ENCODE results near the gene GAA.
"Not testable (repeated sequence)": the region's sequence is repeated elsewhere in the genome, so short reads cannot be mapped to it uniquely, and the experiment has no call there.

GRCh38 chr17:80155600-80155999 lies 54.2 kb downstream of the GAA start:
- not testable (repeated sequence) for TF ChIP-seq CTCF, POLR2AphosphoS5 (IDR thresholded peaks at IDR 0.05)

Data from breast epithelium (tissue), 3 donors.